ENCODE measurements around the gene FAAP20.

FAAP20 gene

DNA sequence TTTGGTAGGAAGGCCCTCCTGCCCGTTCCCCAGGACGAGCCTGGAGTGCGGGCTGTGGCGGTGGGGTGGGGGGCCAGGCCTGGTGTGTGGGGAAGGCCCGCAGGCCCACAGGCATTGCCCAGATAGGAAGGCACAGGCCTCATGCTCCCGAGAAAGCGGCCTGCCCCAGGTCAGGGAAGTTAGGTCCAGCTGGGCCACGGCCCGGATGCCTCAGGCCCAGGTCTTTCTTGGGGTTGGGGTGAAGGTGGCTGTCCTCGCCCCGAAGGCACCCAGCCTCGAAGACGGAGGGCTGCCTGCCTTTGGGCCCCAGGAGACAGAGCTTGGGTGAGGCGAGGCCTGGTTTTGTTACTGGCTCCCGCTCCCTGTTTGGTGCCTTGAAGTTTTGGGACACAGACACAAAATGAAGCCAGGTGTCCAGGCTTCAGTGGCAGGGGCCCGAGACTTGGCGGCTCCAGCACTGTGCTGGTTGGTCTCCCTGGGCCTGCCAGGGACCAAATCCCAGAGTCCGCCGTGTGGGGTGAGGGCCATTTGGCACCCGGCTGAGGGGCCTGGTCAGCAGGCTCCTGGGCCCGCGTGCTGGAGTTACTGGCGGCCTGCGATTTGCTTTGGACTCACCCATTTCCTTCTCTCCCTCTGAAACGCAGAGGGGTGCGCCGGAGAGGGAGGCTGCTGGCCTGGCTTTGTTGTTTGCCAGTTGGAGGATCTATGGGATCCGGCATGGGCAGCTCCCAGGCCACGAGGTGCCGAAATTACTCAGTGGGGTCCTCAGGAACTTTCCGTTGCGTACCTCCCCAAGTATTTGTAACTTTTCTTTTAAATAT lies 35.5 kb upstream of the FAAP20 start:
- DNase-seq, result no peak

- DNase-seq, result no peak
Measured at GRCh38 chr1:2229037-2229864, 34.7 kb upstream of the FAAP20 start.

DNA sequence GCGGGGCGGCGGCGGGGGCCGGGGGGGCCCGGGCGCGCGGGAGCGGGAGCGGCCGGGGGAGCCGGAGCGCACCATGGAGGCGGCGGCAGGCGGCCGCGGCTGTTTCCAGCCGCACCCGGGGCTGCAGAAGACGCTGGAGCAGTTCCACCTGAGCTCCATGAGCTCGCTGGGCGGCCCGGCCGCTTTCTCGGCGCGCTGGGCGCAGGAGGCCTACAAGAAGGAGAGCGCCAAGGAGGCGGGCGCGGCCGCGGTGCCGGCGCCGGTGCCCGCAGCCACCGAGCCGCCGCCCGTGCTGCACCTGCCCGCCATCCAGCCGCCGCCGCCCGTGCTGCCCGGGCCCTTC lies 34.1 kb upstream of the FAAP20 start:
- no peak for DNase-seq

- DNase-seq, result no peak
Measured at GRCh38 chr1:2228157-2228594, 33.6 kb upstream of the FAAP20 start, which contains the start of gene SKI. Gene SKI (plus strand): TSS chr1:2228319. CDS start chr1:2228767, 448 bp downstream.

- DNase-seq, result peak; percentile 84
Measured at GRCh38 chr1:2227346-2228156, 33.0 kb upstream of the FAAP20 start.

DNA sequence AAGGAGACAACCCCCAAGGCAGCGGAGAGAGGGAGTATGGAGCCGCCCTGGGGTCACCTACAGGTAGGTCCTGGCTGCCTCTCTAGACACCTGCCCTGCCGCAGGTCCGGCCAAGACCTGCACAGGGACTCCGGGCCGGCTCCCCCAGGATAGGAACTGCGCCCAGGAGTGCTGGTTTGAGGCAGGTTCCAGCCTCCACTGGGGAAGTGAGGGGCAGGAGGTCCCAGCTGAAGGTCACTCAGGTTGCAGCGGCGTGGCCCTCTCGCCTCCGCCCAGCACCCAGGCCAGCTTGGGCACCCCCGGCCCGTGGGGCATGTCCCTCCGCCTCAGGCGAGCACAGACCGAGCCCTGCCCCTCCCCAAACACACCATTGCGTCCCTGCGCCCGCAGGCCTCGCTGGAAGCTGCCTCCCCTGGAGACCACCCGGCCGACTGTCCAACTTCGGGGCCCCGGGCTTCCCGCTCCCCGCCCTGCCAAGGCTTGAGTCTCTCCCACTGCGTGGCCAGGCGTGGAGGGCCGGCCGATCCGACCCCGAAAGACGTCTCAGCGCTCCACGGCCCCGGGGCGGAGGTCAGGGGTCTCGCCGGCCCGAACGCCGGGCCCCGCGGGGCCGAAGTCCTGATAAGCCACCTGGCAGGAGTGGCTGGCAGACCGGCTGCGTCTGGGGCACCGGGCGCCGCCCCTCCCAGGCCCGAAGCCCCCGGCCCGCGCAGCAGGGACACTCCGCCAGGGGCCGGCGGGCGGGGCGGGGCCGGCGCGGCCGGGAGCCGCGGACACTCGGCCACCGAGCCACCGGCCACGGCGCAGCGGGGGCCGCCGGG lies 32.2 kb upstream of the FAAP20 start:
- no peak for DNase-seq

DNA sequence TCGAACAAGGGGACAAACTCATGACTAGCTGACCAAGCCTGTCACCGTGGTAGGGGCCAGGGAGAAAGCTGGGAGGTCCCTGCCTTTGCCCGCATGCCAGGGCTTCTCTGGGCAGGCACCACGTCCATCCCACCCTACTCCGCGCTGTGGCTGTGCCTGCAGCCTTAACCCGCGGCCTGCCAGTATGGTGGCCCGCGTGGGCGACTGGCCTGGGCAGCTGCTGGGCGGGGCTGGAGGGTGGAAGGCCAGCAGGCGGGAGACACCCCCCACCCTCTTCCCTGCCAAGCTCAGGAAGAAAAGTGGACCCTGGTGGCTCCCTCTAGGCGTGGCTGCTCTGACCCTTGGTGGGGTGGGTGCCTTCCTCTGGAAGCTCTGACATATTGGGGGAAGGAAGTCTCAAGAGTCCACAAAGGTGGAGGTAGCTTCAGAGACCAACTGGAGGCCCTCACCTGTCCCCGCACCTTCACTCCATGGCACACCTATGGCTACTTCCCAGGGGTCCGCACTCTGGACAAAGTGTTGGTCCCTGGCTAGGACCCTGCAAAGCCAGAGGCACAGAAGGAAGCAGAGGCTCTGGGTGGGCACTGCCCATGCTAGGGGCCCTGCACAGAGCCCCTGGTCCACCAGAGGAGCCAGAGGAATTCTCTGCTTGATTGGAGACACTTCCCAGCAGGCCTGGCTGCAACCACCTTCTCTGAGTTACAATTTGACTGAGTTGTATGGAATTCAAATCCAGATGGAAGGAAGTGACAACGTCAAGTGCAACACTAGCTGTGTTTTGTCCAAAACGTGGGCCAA lies 30.3 kb upstream of the FAAP20 start:
- DNase-seq, result no peak

DNA sequence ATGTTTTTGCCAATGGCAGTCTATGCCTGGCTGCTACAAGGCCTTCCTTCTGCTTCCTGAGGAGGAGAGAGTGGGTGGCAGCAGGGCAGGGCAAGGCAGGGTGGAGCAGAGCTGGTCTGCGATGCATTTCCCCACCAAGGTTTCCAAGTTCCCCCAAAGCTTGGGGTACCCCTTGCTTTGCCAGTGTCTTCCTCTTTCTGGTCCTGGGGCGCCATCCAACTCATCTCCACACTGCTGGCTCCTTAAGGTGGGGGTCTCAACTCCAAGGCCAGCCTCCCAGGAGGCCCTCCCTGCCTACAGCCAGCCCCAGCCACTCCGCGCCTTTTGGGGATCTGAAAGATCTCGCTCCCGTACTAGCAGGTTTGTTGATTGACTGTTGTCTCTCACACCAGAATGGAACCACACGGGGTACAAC lies 29.6 kb upstream of the FAAP20 start:
- no peak for DNase-seq

DNA sequence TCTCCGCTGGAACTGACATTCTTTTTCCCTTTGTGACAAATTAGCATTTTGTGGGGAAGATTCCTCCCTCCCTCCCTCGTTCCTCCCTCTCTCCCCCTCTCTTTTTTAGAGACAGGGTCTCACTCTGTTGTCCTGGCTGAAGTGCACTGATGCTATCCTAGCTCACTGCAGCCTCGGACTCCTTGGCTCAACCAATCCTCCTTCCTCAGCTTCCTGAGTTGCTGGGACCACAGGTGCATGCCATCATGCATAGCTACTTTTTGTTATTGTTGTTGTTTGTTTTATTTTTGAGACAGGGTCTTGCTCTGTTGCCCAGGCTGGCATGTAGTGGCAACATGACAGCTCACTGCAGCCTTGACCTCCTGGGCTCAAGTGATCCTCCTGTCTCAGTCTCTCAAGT lies 26.7 kb upstream of the FAAP20 start:
- DNase-seq, result no peak

- no peak for DNase-seq
Measured at GRCh38 chr1:2216767-2217058, 22.1 kb upstream of the FAAP20 start.

DNA sequence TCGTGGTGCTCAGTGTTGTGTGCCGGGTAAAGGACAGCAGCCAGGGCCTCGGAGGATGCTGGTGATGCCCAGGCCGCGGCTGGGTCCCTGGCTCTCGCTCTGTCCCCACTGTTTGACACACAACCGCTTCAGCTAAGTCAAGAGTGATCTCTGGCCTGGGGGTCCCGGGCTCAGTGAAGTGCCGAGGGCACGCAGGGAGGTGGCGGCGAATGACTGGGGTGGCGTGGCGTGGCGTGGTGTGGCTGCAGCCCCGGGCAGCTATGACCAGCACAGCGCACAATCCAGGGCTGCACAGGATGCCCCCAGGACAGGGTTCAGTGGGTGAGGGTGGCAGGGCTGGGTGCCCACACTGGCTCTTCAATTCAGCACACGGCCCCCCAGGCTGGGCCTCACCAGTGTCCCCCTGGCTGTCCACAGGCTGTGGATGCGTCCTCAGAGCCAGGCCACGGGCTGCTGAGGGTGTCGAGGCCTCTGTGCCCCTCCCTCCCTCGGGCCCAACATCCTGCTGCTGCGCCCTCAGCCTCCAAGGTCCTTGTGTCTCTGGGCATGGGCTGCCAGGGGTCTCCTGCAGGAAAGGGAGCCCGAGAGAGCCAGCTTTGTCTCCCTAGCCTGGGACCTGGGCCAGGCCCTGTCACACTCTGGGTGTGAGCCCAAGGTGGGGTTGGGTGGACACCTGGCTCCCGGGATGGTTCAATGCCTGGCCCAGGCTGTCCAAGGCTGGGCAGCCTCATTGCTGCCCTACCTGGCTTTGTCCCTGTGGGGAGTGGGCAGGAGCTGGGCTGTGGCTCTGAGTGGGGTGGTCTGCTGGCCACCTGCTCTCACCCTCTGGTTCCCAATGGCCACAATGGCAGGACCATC lies 21.6 kb upstream of the FAAP20 start:
- no peak for DNase-seq

DNA sequence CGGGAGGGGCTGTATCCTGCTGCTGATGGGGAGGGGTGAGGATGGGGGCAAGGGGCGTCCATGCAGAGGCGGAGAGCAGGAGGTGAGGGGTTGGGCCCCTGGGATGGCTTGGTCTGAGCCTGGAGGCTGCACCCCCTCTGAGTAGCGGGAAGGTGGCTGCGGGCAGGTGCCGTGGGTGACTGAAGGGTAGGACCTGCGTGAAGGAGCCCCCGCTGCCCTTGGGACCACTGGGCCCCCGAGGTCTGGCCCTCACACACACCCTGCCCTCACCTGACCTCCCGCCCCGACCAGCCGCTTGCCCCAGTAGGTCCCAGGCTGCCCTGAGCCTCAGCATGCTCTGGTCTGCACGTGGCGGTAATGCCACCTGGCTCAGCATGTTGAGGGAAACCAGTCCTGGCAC lies 20.8 kb upstream of the FAAP20 start:
- no peak for DNase-seq

DNA sequence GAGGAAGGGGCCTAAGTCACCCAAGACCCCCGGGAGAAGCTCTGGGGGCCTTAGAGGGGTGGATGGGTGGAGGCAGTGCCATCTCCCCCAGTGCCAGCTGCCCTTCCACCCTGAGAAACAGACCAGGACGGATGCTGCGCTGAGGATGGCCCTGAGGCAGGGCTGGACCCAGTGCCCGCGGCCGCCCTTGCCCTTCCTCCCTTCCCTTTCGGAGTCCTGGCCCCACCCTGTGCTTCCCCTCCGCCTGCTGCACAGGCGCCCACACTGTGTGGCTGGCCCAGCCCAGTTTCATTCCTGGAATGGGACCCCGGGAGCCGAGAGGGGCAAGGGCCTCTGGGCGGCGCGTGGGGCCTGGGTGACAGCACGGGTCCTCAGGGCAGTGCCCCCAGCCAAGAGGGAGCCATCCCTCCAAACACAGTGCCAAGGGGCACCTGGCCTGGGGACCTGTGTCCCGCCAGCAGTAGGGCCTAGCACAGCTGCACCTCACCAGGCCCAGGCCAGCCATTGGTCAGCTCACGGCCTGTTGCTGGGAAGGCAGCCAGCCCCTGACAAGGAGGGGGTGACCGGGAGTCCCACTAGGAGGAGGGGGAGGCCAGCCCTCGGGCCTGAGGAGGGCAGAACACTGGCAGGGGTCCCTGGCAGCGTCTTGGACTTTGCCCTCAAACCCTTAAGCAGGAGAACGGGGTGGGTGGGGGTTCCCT lies 20.1 kb upstream of the FAAP20 start:
- DNase-seq, result no peak

GRCh38 chr1:2213576-2214505 lies 19.3 kb upstream of the FAAP20 start:
- no peak for DNase-seq

DNA sequence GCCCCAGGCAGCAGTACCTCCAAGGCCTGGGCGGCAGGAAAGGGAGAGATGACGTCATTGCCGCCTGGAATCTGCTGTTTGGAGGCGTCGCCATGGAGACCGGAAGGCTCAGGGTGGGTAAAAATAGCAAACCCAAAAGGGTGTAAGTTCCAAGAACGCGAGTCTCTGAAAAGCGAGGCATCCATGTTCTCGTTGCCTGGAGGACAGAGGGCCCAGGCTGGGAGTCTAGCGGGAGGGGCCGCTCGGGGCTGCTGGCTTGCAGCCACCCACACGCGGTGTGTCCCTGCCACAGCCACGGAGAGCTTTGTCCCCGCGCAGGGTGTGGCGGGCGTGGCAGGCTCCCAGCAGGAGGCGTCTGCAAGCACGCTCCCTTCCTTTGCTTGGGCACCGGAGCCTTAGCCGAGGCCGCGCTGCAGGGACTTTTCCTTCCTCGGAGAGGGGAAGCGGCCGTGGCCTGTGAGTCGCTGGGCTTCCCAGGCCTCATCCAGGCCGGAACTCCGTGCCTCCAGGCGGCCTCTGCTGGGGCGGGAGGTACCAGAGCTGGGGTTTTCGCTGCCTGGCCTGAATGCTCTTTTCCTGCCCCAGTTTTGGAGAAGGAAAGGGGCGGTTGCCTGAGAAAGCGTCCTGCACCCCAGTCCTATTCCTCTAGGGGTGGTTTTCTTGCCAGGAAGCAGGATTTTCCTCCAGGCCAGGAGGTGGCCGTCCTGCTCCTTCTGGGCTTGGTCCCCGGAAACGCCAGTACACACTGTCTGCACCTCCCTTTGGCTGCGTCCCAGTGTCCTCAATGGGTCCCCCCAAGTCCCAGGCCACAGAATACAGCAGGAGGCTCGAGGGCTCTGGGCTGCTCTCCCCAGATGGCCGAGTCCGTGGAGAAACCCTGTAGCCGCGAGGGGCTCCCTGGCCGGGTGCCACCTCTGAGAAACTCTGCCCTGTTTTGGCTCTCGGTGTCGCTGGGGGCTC lies 18.2 kb upstream of the FAAP20 start:
- DNase-seq, result peak; percentile 53

DNA sequence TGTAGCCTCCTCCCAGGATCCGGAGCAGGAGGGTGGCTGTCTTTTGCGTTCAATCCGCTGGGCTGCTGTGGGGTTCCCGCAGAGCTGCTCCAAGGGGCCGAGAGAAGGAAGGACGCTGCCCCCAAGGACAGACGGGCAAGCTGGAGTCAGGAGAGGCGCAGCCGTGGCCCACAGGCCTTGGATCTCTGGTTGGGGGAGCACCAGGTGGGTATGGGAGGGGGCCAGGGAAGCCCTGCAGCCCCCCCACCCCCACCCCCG lies 17.6 kb upstream of the FAAP20 start:
- DNase-seq, result no peak

GRCh38 chr1:2210786-2211185 lies 16.2 kb upstream of the FAAP20 start:
- no peak for DNase-seq

DNA sequence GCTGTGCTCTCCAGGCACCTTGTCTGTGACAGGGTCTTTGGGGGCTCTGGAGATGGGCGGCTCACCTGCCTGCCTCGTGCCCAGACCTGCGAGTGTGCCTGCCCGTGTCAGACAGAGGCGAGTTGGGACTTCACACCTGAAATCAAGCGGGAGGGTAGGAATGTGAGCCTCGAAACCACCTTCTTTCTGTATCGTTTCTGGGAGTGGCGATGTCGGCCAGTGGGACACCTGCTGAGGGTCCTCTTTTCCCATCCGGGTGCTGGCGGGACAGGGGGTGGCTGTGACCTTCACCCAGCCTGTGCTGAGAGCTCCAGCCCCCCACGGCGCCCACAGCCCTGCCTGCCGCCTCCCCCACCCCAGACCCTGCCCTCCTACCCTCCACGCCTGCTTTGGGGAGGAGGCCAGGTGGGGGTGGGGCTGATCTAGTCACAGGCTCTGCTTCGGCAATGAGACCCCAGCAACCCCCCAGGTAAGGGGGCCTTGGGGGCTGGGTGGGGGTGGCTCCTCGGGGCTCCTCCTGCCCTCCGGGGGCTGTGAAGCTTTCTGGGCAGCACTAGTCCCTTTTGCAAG lies 15.6 kb upstream of the FAAP20 start:
- DNase-seq, result no peak

Measured in effector CD8-positive, alpha-beta T cell (primary cell).